Measurements from ENCODE around the gene SLC25A36.
"Not testable (repeated sequence)": the region's sequence is repeated elsewhere in the genome, so short reads cannot be mapped to it uniquely, and the experiment has no call there.

Gene SLC25A36

GRCh38 chr3:141015481-141015880, 73.8 kb downstream of the SLC25A36 start:
- H3K79me2 ChIP-seq (ENCODE audit: control insufficient read depth, low read length) = no peaks in the 10 kb centered on the region
- no peaks in the 10 kb centered on the region for H3K9me3 ChIP-seq (ENCODE audit: control insufficient read depth, insufficient read depth, low read length)
- H3K36me3 ChIP-seq (ENCODE audit: control insufficient read depth, low read length) = no peaks in the 10 kb centered on the region
- H3K27ac ChIP-seq (ENCODE audit: low read depth, low read length) = no peak overlapping the region
- H3K4me2 ChIP-seq (ENCODE audit: low read length) = no peak overlapping the region
- H3K4me1 ChIP-seq (ENCODE audit: control insufficient read depth, low read length) = no peaks in the 10 kb centered on the region
- no peak overlapping the region for H3K4me3 ChIP-seq (ENCODE audit: low read length)
- no peaks in the 10 kb centered on the region for H3F3A ChIP-seq (ENCODE audit: control insufficient read depth, insufficient read depth)
- TF ChIP-seq EZH2phosphoT487 (IDR thresholded peaks at IDR 0.05; ENCODE audit: borderline replicate concordance, low read length) (no peak), CTCF (IDR thresholded peaks at IDR 0.05; ENCODE audit: low read depth, low read length, poor library complexity, severe bottlenecking) (no peak)
- peaks cover 7% of the 10 kb centered on the region; the same call in 1 of the 2 replicates for H3K27me3 ChIP-seq (ENCODE audit: control insufficient read depth, low read length)
- H4K20me1 ChIP-seq (ENCODE audit: control insufficient read depth, insufficient read depth, low read depth, low read length) = no peaks in the 10 kb centered on the region
- no peaks in the 10 kb centered on the region for H3K9me2 ChIP-seq (replicated peaks; ENCODE audit: control insufficient read depth, low read length)

GRCh38 chr3:141017366-141018322, 76.0 kb downstream of the SLC25A36 start:
- H3K9me2 ChIP-seq (replicated peaks; ENCODE audit: control insufficient read depth, low read length); H3K4me1 ChIP-seq (ENCODE audit: control insufficient read depth, low read length); H3K4me3 ChIP-seq (ENCODE audit: low read length); H3K4me2 ChIP-seq (ENCODE audit: low read length); H3K27me3 ChIP-seq (ENCODE audit: control insufficient read depth, low read length); H3K27ac ChIP-seq (ENCODE audit: low read depth, low read length); H3F3A ChIP-seq (ENCODE audit: control insufficient read depth, insufficient read depth); H3K79me2 ChIP-seq (ENCODE audit: control insufficient read depth, low read length); H3K9me3 ChIP-seq (ENCODE audit: control insufficient read depth, insufficient read depth, low read length); H4K20me1 ChIP-seq (ENCODE audit: control insufficient read depth, insufficient read depth, low read depth, low read length); H3K36me3 ChIP-seq (ENCODE audit: control insufficient read depth, low read length): not testable (repeated sequence)

GRCh38 chr3:141019244-141019643, 77.6 kb downstream of the SLC25A36 start:
- Histone ChIP-seq H3K9me3 (ENCODE audit: control insufficient read depth, insufficient read depth, low read length) (no peaks in the 10 kb centered on the region), H3K27ac (ENCODE audit: low read depth, low read length) (no peak overlapping the region), H3K27me3 (ENCODE audit: control insufficient read depth, low read length) (0 out of 2 replicates have a peak, but pooled peaks cover 2% of the 10 kb centered on the region), H4K20me1 (ENCODE audit: control insufficient read depth, insufficient read depth, low read depth, low read length) (no peaks in the 10 kb centered on the region), H3F3A (ENCODE audit: control insufficient read depth, insufficient read depth) (no peaks in the 10 kb centered on the region), H3K4me2 (ENCODE audit: low read length) (no peak overlapping the region), H3K4me3 (ENCODE audit: low read length) (no peak overlapping the region), H3K36me3 (ENCODE audit: control insufficient read depth, low read length) (no peaks in the 10 kb centered on the region), H3K79me2 (ENCODE audit: control insufficient read depth, low read length) (no peaks in the 10 kb centered on the region), H3K4me1 (ENCODE audit: control insufficient read depth, low read length) (no peaks in the 10 kb centered on the region), H3K9me2 (replicated peaks; ENCODE audit: control insufficient read depth, low read length) (no peaks in the 10 kb centered on the region)
- TF ChIP-seq EZH2phosphoT487 (IDR thresholded peaks at IDR 0.05; ENCODE audit: borderline replicate concordance, low read length) (no peak), CTCF (IDR thresholded peaks at IDR 0.05; ENCODE audit: low read depth, low read length, poor library complexity, severe bottlenecking) (no peak)

GRCh38 chr3:141020143-141020830, 78.7 kb downstream of the SLC25A36 start:
- Histone ChIP-seq H3K4me1 (ENCODE audit: control insufficient read depth, low read length) (no peaks in the 10 kb centered on the region), H3K27ac (ENCODE audit: low read depth, low read length) (no peak overlapping the region), H3K9me2 (replicated peaks; ENCODE audit: control insufficient read depth, low read length) (no peaks in the 10 kb centered on the region), H3K27me3 (ENCODE audit: control insufficient read depth, low read length) (0 out of 2 replicates have a peak, but pooled peaks cover 2% of the 10 kb centered on the region), H3F3A (ENCODE audit: control insufficient read depth, insufficient read depth) (no peaks in the 10 kb centered on the region), H3K4me3 (ENCODE audit: low read length) (no peak overlapping the region), H3K79me2 (ENCODE audit: control insufficient read depth, low read length) (no peaks in the 10 kb centered on the region), H3K9me3 (ENCODE audit: control insufficient read depth, insufficient read depth, low read length) (no peaks in the 10 kb centered on the region), H4K20me1 (ENCODE audit: control insufficient read depth, insufficient read depth, low read depth, low read length) (no peaks in the 10 kb centered on the region), H3K4me2 (ENCODE audit: low read length) (no peak overlapping the region), H3K36me3 (ENCODE audit: control insufficient read depth, low read length) (no peaks in the 10 kb centered on the region)
- TF ChIP-seq CTCF (IDR thresholded peaks at IDR 0.05; ENCODE audit: low read depth, low read length, poor library complexity, severe bottlenecking) (no peak), EZH2phosphoT487 (IDR thresholded peaks at IDR 0.05; ENCODE audit: borderline replicate concordance, low read length) (no peak)

Measured in DOHH2 (cell line).